Measurements from ENCODE around the gene RGN. TPM values are rescaled to one million over a fixed set of nuclear protein-coding genes. Genes with fewer than 3 reads are reported as not detected.

RGN gene
- total RNA-seq, 1 donor from 2014 or later = 2.9 TPM

DNA sequence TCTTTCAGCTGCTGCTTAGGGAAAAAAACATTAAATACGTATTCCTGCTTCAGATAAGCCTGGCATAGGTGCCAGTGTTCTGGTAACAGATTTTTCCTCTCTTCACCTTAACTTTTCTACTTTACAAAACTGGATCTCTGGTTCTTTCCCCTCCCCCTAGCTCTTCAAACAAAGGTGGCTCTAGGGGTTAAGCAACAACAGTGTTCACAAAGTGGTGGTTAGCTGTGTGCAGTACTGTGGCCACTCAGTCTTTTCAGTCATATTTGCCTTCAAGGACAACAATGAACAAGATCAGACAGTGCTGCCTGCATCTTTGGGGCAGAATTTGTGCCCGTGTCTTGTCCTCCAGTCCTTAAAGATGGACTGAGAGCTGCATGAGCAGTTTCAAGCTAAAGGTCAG lies 15.1 kb upstream of the RGN start:
- H3K4me3 ChIP-seq (ENCODE audit: low read depth, low read length) = no peak overlapping the region
- no peak for DNase-seq (ENCODE audit: low read depth)
- TF ChIP-seq, protein P1, sequence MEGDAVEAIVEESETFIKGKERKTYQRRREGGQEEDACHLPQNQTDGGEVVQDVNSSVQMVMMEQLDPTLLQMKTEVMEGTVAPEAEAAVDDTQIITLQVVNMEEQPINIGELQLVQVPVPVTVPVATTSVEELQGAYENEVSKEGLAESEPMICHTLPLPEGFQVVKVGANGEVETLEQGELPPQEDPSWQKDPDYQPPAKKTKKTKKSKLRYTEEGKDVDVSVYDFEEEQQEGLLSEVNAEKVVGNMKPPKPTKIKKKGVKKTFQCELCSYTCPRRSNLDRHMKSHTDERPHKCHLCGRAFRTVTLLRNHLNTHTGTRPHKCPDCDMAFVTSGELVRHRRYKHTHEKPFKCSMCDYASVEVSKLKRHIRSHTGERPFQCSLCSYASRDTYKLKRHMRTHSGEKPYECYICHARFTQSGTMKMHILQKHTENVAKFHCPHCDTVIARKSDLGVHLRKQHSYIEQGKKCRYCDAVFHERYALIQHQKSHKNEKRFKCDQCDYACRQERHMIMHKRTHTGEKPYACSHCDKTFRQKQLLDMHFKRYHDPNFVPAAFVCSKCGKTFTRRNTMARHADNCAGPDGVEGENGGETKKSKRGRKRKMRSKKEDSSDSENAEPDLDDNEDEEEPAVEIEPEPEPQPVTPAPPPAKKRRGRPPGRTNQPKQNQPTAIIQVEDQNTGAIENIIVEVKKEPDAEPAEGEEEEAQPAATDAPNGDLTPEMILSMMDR (conservative IDR thresholded peaks at IDR 0.05; ENCODE audit: low read depth, low read length) = no peak

DNA sequence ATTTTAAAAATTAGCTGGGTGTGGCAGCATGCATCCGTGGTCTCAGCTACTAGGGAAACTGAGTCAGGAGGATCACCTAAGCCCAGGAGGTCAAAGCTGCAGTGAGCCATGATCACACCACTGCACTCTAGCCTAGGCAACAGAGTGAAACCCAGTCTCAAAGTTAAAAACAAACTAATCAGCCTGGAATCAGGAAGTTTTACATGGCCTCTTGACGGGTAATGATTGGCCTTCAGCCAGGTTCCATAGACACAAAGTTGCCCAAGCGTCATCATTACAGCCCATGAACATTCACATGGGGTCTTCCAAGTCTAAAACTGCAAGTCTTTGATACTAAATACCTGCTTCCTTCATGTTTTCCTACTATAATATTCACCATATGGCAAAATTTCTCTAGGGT lies 10.0 kb upstream of the RGN start:
- H3K4me3 ChIP-seq (ENCODE audit: low read depth, low read length) = no peak overlapping the region
- TF ChIP-seq, protein P1 (conservative IDR thresholded peaks at IDR 0.05; ENCODE audit: low read depth, low read length) = no peak
- no peak for DNase-seq (ENCODE audit: low read depth)

DNA sequence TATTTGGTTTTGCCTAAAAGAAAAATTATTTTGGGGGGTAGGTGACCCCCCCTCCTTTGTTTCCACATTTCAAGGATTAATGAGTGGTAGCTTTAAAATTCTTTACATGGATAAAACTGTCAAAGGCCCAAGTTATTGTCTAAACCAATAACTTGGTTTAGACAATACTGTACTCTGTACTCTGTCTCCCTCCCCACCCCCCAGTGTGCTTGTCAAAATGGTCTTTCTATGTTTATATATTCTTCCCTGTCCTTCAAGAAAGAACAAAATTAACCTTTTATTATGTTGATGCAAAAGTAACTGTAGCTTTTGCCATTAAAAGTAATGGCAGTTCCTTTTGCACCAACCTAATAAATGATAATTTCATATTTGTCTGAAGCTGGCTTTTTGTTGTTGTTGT lies 9.5 kb upstream of the RGN start:
- no peak overlapping the region for H3K4me3 ChIP-seq (ENCODE audit: low read depth, low read length)
- TF ChIP-seq, protein P1 (conservative IDR thresholded peaks at IDR 0.05; ENCODE audit: low read depth, low read length) = no peak
- no peak for DNase-seq (ENCODE audit: low read depth)

DNA sequence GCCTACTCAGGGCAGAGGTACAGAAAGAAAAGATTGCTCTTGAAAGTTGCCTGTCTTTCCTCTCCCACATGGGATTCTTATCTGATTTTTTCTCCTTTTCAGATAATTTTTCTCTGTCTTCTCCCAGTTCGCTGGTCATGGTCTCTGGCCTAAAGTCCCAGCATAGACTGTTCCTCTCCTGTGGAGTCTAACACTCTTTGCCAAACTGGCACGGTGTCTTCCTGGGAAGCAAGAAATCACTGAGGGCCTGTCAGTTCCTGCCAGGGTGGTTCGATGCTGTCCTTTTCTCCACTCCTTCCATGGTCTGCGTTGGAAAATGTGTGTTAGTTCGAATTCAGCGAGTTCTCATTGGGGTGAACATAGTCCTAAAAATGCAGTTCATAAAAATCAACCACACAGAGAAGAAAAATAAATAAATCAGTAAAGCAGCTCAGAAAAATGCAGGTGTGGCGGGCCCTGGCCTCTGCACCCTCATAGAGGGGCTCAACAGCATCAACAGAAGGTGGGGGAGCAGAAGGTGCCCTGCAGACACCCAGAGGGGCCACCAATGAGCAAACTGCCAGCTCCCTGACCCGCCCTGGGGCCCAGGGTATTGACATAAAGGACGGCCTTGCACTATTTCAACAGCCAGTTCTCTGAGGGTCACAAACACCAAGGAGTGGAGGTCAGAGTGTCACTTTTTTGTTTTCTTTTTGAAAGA lies 2.1 kb downstream of the RGN start:
- H3K4me3 ChIP-seq (ENCODE audit: low read depth, low read length) = no peak overlapping the region
- TF ChIP-seq, protein P1 (conservative IDR thresholded peaks at IDR 0.05; ENCODE audit: low read depth, low read length) = no peak
- no peak for DNase-seq (ENCODE audit: low read depth)

DNA sequence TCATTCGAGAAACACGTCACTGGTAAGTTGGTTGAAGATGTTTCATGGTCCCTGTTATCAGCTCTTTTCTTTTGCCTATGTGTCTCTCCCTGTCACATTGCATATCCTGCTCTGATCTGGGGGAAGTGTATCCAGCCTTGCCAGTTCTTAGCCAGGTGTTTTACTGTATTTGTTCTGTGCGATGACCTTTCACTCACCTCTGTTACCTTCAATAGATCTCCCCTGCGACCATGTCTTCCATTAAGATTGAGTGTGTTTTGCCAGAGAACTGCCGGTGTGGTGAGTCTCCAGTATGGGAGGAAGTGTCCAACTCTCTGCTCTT lies 2.6 kb downstream of the RGN start:
- TF ChIP-seq, protein P1 (conservative IDR thresholded peaks at IDR 0.05; ENCODE audit: low read depth, low read length) = no peak
- no peak for DNase-seq (ENCODE audit: low read depth)
- no peak overlapping the region for H3K4me3 ChIP-seq (ENCODE audit: low read depth, low read length)

DNA sequence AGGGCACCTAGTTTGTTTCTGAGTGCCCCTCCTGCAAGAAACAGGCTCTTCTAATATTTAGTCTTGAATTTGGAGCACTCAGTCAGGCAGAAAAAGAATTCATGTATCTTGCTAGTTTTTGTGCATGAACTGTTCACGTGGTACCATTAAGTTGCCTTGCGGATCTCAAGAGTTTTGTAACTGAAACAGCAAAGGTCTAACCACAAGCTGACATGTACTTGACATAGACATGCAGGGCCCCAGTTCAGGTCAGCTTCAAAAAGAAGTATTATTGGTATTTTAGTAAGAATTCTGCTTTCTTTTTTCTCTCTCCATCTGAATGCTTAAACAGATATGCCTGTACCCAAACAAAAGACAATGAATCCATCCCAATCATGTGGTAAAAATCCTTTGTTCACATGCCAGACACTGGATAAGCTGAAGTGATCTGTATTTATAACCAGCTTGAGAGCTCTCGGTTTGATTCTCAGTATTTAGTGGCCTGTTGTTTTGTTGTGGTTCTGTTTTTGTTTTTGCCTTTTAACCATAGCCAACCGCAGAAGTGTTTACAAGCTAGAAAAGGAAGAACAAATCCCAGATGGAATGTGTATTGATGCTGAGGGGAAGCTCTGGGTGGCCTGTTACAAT lies 13.0 kb downstream of the RGN start:
- TF ChIP-seq, protein P1 (conservative IDR thresholded peaks at IDR 0.05; ENCODE audit: low read depth, low read length) = no peak
- DNase-seq (ENCODE audit: low read depth) = no peak

DNA sequence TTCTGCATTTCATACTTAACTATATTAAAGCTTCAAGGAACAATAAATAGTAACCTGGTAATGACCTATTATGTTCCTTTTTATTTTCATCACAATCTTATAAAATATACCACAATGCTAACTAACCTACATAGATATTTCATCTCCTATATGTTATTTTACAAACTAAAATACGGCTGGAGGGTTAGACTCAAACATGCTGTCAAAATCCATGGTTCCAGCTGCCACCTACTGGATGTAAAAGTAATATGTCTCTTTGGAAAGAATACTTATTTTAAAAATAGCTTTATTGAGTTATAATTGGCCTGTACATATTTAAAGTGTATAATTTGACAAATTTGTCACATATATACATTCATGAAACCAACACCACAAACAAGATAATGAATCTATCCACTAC lies 15.0 kb downstream of the RGN start:
- no peak overlapping the region for H3K4me3 ChIP-seq (ENCODE audit: low read depth, low read length)
- no peak for DNase-seq (ENCODE audit: low read depth)
- TF ChIP-seq, protein P1 (conservative IDR thresholded peaks at IDR 0.05; ENCODE audit: low read depth, low read length) = peak; percentile 50

More for the DNA sequence above, 13.0 kb downstream of the RGN start:
- H3K4me3 ChIP-seq (ENCODE audit: low read depth, low read length) = no peak overlapping the region

All from epithelial cell of proximal tubule (primary cell).